ENCODE results near the gene EPS15. TPM values are rescaled to one million over a fixed set of nuclear protein-coding genes. Genes with fewer than 3 reads are reported as not detected.

Gene EPS15
- total RNA-seq, 1 experiment from 2014 or later, result 37.1 TPM

GRCh38 chr1:51325878-51326755, 192.9 kb downstream of the EPS15 start:
- TF ChIP-seq ATF6 (CRISPR knock-in tag; IDR thresholded peaks at IDR 0.05), result no peak
- no peak for TF ChIP-seq ATF1 (CRISPR knock-in tag; IDR thresholded peaks at IDR 0.05)
- no peak for TF ChIP-seq USF1 (CRISPR knock-in tag; IDR thresholded peaks at IDR 0.05)
- TF ChIP-seq E2F4 (CRISPR knock-in tag; IDR thresholded peaks at IDR 0.05; ENCODE audit: borderline replicate concordance, low read depth), result no peak
- TF ChIP-seq ETV6 (CRISPR knock-in tag; IDR thresholded peaks at IDR 0.05), result no peak
- no peak for TF ChIP-seq MYBL2 (CRISPR knock-in tag; IDR thresholded peaks at IDR 0.05)
- TF ChIP-seq IRF2 (CRISPR knock-in tag; IDR thresholded peaks at IDR 0.05; ENCODE audit: borderline replicate concordance, low read depth), result no peak
- TF ChIP-seq ZNF232 (CRISPR knock-in tag; IDR thresholded peaks at IDR 0.05), result no peak
- TF ChIP-seq FOXK1 (CRISPR knock-in tag; IDR thresholded peaks at IDR 0.05), result no peak
- TF ChIP-seq HMGA2 (CRISPR knock-in tag; IDR thresholded peaks at IDR 0.05), result no peak
- TF ChIP-seq ZNF423 (CRISPR knock-in tag; IDR thresholded peaks at IDR 0.05), result no peak
- TF ChIP-seq KAT7 (CRISPR knock-in tag; IDR thresholded peaks at IDR 0.05; ENCODE audit: borderline replicate concordance), result no peak
- no peak for TF ChIP-seq SMAD3 (CRISPR knock-in tag; IDR thresholded peaks at IDR 0.05; ENCODE audit: borderline replicate concordance)
- no peak for TF ChIP-seq MXD4 (CRISPR knock-in tag; IDR thresholded peaks at IDR 0.05; ENCODE audit: borderline replicate concordance)
- TF ChIP-seq SOX15 (CRISPR knock-in tag; IDR thresholded peaks at IDR 0.05), result no peak
- POLR2A ChIA-PET, result no interaction called here
- DNase-seq (ENCODE audit: low spot score) (no peak), ATAC-seq (no peak)
- no peaks in the 10 kb centered on the region for H3K9me3 Mint-ChIP-seq
- H3K4me1 Mint-ChIP-seq, result peaks cover 9% of the 10 kb centered on the region
- H3K36me3 Mint-ChIP-seq, result no peaks in the 10 kb centered on the region
- peaks cover 18% of the 10 kb centered on the region for H3K27me3 Mint-ChIP-seq (ENCODE audit: low read depth)
- peak overlapping the region; percentile 5; the same call in 1 of the 2 replicates for H3K27ac Mint-ChIP-seq
- CTCF ChIA-PET, result interaction anchor here (1.3 to 1.6 kb wide), 2 partner anchors 11 to 19 kb away, joined by 3 to 9 read pairs; no protein-coding TSS in a partner anchor
- no peak overlapping the region for H3K4me3 Mint-ChIP-seq

- H3K36me3 Mint-ChIP-seq, result no peaks in the 10 kb centered on the region
- H3K27me3 Mint-ChIP-seq (ENCODE audit: low read depth), result peaks cover 12% of the 10 kb centered on the region
- DNase-seq (ENCODE audit: low spot score), result no peak
- no peaks in the 10 kb centered on the region for H3K9me3 Mint-ChIP-seq
- ATAC-seq, result no peak
- 0 out of 2 replicates have a peak, but pooled peaks cover 4% of the 10 kb centered on the region for H3K4me1 Mint-ChIP-seq
- CTCF ChIA-PET, result no interaction called here
- H3K4me3 Mint-ChIP-seq, result no peak overlapping the region
- no peak overlapping the region for H3K27ac Mint-ChIP-seq
- POLR2A ChIA-PET, result no interaction called here
- no peak for TF ChIP-seq E2F1 (CRISPR knock-in tag; IDR thresholded peaks at IDR 0.05)
- no peak for TF ChIP-seq GRHL2 (CRISPR knock-in tag; IDR thresholded peaks at IDR 0.05; ENCODE audit: insufficient replicate concordance, severe bottlenecking)
- no peak for TF ChIP-seq ATF6 (CRISPR knock-in tag; IDR thresholded peaks at IDR 0.05)
- TF ChIP-seq ZNF138 (CRISPR knock-in tag; conservative IDR thresholded peaks at IDR 0.05), result no peak
- no peak for TF ChIP-seq NR3C1 (CRISPR knock-in tag; conservative IDR thresholded peaks at IDR 0.05; ENCODE audit: low read depth)
- no peak for TF ChIP-seq HMGXB4 (CRISPR knock-in tag; IDR thresholded peaks at IDR 0.05)
- no peak for TF ChIP-seq ZBTB43 (CRISPR knock-in tag; IDR thresholded peaks at IDR 0.05)
- no peak for TF ChIP-seq ZNF416 (CRISPR knock-in tag; IDR thresholded peaks at IDR 0.05)
- no peak for TF ChIP-seq FOXK1 (CRISPR knock-in tag; IDR thresholded peaks at IDR 0.05)
Measured at GRCh38 chr1:51325391-51325790, 193.7 kb downstream of the EPS15 start.
